Bronchial epithelial cell (primary cell): ENCODE measurements around the gene GLMP. TPM values are rescaled to one million over a fixed set of nuclear protein-coding genes. Genes with fewer than 3 reads are reported as not detected.
A peak's percentile ranks its signal among the peaks of the same experiment; 100 is the strongest.

Experiments
- DNase-seq: peaks from one replicate; pipeline ENCODE4 v3.0.0-alpha.2; 2010; ENCODE audit warnings: low read depth
- FAIRE-seq: peaks from 2 replicates; lab custom pipeline; 2011; peaks lifted over from hg19 to GRCh38; lab: Jason Lieb, UNC
- H3K27me3 ChIP-seq: 2 replicates; pipeline ENCODE4 v1.5.1; 2011; ENCODE audit warnings: low read length; ENCODE audit not compliant: control insufficient read depth, insufficient read depth
- H3K36me3 ChIP-seq: 2 replicates; pipeline ENCODE4 v1.5.1; 2011; ENCODE audit warnings: low read length; ENCODE audit not compliant: control insufficient read depth, insufficient read depth
- H3K4me3 ChIP-seq: 2 replicates; pipeline ENCODE4 v1.5.1; 2011; ENCODE audit warnings: mild to moderate bottlenecking, low read depth, low read length, control low read depth
- CTCF ChIP-seq: IDR thresholded peaks from 2 replicates; pipeline ENCODE4 v1.5.1; 2011; ENCODE audit warnings: mild to moderate bottlenecking, moderate library complexity, low read length, control low read depth, inconsistent platforms; ENCODE audit not compliant: insufficient read depth, severe bottlenecking
- total RNA-seq: library from RNA; depleted of rRNA; stranded (reverse); fragments of >200 nt; gene quantifications from 2 replicates; pipeline ENCODE4 v1.2.1, GENCODE V29; 2014

GLMP gene
- total RNA-seq, 1 donor from 2014 or later, result 34.2 TPM

GRCh38 chr1:156281281-156281680 lies 14.2 kb downstream of the GLMP start:
- no peak overlapping the region for H3K4me3 ChIP-seq
- H3K36me3 ChIP-seq, result peaks cover 25% of the 10 kb centered on the region
- FAIRE-seq (no peak), DNase-seq (no peak)
- H3K27me3 ChIP-seq, result no peaks in the 10 kb centered on the region
- TF ChIP-seq CTCF, result no peak

GRCh38 chr1:156279837-156280236 lies 15.6 kb downstream of the GLMP start:
- peaks cover 19% of the 10 kb centered on the region for H3K36me3 ChIP-seq
- FAIRE-seq, result no peak

GRCh38 chr1:156276966-156277381 lies 18.5 kb downstream of the GLMP start:
- TF ChIP-seq CTCF, result no peak
- peak; percentile 52 for FAIRE-seq

More at GRCh38 chr1:156279837-156280236, 15.6 kb downstream of the GLMP start:
- Histone ChIP-seq H3K4me3 (no peak overlapping the region), H3K27me3 (no peaks in the 10 kb centered on the region)
- no peak for DNase-seq
- no peak for TF ChIP-seq CTCF

GRCh38 chr1:156276532-156276931 lies 18.9 kb downstream of the GLMP start:
- no peaks in the 10 kb centered on the region for H3K27me3 ChIP-seq
- TF ChIP-seq CTCF, result no peak
- DNase-seq, result no peak
- no peak overlapping the region for H3K4me3 ChIP-seq
- H3K36me3 ChIP-seq, result peaks cover 38% of the 10 kb centered on the region
- no peak for FAIRE-seq

More at GRCh38 chr1:156276966-156277381, 18.5 kb downstream of the GLMP start:
- Histone ChIP-seq H3K36me3 (peaks cover 36% of the 10 kb centered on the region), H3K4me3 (no peak overlapping the region), H3K27me3 (no peaks in the 10 kb centered on the region)
- peak; percentile 58 for DNase-seq

GRCh38 chr1:156270314-156270713 lies 25.2 kb downstream of the GLMP start:
- no peaks in the 10 kb centered on the region for H3K27me3 ChIP-seq
- H3K4me3 ChIP-seq, result no peak overlapping the region
- FAIRE-seq, result no peak
- H3K36me3 ChIP-seq, result peaks cover 46% of the 10 kb centered on the region
- TF ChIP-seq CTCF, result no peak
- no peak for DNase-seq

- FAIRE-seq, result no peak
- no peak for DNase-seq
- H3K27me3 ChIP-seq, result no peaks in the 10 kb centered on the region
- no peak for TF ChIP-seq CTCF
- H3K36me3 ChIP-seq, result peaks cover 40% of the 10 kb centered on the region
- H3K4me3 ChIP-seq, result no peak overlapping the region
These were observed 27.1 kb downstream of the GLMP start for GRCh38 chr1:156268336-156268735.
